ENCODE measurements around the gene PPP1CA.

The PPP1CA gene

DNA sequence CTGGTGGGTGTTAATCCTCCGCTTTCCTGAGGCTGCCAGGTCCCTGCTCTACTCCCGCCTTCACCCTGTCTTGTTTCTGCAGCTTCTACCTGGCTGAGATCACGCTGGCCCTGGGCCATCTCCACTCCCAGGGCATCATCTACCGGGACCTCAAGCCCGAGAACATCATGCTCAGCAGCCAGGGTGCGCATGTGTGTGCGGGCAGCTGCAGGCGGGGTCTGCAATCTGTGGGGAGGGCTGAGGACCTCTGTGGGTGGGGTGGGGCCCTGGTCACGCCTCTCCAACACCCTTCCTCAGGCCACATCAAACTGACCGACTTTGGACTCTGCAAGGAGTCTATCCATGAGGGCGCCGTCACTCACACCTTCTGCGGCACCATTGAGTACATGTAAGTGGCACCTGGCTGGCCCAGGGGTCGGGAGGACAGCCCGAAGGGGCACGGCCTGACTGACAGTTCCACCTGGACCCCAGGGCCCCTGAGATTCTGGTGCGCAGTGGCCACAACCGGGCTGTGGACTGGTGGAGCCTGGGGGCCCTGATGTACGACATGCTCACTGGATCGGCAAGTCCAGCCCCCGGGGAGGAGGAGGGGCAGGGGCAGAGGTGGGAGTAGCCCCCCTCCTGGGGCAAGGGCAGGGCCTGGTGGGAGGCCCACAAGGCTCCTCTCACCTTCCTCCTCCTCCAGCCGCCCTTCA lies 31.1 kb upstream of the PPP1CA start:
- TF ChIP-seq POLR2AphosphoS5 (IDR thresholded peaks at IDR 0.05; ENCODE audit: low read depth) (peak; percentile 15), GABPA (IDR thresholded peaks at IDR 0.05; ENCODE audit: low read depth) (no peak)
- Histone ChIP-seq H3K27me3 (ENCODE audit: insufficient read depth, poor library complexity, severe bottlenecking) (no peaks in the 10 kb centered on the region), H3K4me3 (replicated peaks; ENCODE audit: insufficient read depth, low read length) (no peak overlapping the region), H3K27ac (replicated peaks) (peak overlapping the region; percentile 17; the same call in 1 of the 2 replicates)
- no peak for DNase-seq (ENCODE audit: low read depth in 1 of 2, low spot score in 1 of 2)

- H3K27ac ChIP-seq (replicated peaks), result no peak overlapping the region
- no peak overlapping the region for H3K4me3 ChIP-seq (replicated peaks; ENCODE audit: insufficient read depth, low read length)
- TF ChIP-seq, protein P1, sequence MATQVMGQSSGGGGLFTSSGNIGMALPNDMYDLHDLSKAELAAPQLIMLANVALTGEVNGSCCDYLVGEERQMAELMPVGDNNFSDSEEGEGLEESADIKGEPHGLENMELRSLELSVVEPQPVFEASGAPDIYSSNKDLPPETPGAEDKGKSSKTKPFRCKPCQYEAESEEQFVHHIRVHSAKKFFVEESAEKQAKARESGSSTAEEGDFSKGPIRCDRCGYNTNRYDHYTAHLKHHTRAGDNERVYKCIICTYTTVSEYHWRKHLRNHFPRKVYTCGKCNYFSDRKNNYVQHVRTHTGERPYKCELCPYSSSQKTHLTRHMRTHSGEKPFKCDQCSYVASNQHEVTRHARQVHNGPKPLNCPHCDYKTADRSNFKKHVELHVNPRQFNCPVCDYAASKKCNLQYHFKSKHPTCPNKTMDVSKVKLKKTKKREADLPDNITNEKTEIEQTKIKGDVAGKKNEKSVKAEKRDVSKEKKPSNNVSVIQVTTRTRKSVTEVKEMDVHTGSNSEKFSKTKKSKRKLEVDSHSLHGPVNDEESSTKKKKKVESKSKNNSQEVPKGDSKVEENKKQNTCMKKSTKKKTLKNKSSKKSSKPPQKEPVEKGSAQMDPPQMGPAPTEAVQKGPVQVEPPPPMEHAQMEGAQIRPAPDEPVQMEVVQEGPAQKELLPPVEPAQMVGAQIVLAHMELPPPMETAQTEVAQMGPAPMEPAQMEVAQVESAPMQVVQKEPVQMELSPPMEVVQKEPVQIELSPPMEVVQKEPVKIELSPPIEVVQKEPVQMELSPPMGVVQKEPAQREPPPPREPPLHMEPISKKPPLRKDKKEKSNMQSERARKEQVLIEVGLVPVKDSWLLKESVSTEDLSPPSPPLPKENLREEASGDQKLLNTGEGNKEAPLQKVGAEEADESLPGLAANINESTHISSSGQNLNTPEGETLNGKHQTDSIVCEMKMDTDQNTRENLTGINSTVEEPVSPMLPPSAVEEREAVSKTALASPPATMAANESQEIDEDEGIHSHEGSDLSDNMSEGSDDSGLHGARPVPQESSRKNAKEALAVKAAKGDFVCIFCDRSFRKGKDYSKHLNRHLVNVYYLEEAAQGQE (IDR thresholded peaks at IDR 0.05; ENCODE audit: insufficient replicate concordance, low read depth), result no peak
- TF ChIP-seq GABPA (IDR thresholded peaks at IDR 0.05; ENCODE audit: low read depth) (no peak), SPI1 (IDR thresholded peaks at IDR 0.05; ENCODE audit: borderline replicate concordance, low read depth) (no peak), POLR2AphosphoS5 (IDR thresholded peaks at IDR 0.05; ENCODE audit: low read depth) (no peak; the same call in none of the 2 replicates)
- TF ChIP-seq, protein P2, sequence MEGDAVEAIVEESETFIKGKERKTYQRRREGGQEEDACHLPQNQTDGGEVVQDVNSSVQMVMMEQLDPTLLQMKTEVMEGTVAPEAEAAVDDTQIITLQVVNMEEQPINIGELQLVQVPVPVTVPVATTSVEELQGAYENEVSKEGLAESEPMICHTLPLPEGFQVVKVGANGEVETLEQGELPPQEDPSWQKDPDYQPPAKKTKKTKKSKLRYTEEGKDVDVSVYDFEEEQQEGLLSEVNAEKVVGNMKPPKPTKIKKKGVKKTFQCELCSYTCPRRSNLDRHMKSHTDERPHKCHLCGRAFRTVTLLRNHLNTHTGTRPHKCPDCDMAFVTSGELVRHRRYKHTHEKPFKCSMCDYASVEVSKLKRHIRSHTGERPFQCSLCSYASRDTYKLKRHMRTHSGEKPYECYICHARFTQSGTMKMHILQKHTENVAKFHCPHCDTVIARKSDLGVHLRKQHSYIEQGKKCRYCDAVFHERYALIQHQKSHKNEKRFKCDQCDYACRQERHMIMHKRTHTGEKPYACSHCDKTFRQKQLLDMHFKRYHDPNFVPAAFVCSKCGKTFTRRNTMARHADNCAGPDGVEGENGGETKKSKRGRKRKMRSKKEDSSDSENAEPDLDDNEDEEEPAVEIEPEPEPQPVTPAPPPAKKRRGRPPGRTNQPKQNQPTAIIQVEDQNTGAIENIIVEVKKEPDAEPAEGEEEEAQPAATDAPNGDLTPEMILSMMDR (IDR thresholded peaks at IDR 0.05; ENCODE audit: insufficient read depth, low read length), result no peak
- H3K27me3 ChIP-seq (ENCODE audit: insufficient read depth, poor library complexity, severe bottlenecking), result no peaks in the 10 kb centered on the region
- DNase-seq (ENCODE audit: low read depth in 1 of 2, low spot score in 1 of 2), result no peak
Observed at GRCh38 chr11:67431346-67432249, 29.9 kb upstream of the PPP1CA start.

GRCh38 chr11:67429722-67430121 lies 28.1 kb upstream of the PPP1CA start:
- Histone ChIP-seq H3K27me3 (ENCODE audit: insufficient read depth, poor library complexity, severe bottlenecking) (no peaks in the 10 kb centered on the region), H3K4me3 (replicated peaks; ENCODE audit: insufficient read depth, low read length) (no peak overlapping the region), H3K27ac (replicated peaks) (no peak overlapping the region)
- no peak for DNase-seq (ENCODE audit: low read depth in 1 of 2, low spot score in 1 of 2)
- no peak for TF ChIP-seq GABPA (IDR thresholded peaks at IDR 0.05; ENCODE audit: low read depth)
- TF ChIP-seq, protein P2 (IDR thresholded peaks at IDR 0.05; ENCODE audit: insufficient read depth, low read length), result no peak
- TF ChIP-seq POLR2AphosphoS5 (IDR thresholded peaks at IDR 0.05; ENCODE audit: low read depth), result no peak
- TF ChIP-seq, protein P1 (IDR thresholded peaks at IDR 0.05; ENCODE audit: insufficient replicate concordance, low read depth), result no peak
- no peak for TF ChIP-seq SPI1 (IDR thresholded peaks at IDR 0.05; ENCODE audit: borderline replicate concordance, low read depth)

- Histone ChIP-seq H3K27ac (replicated peaks) (peak overlapping the region; percentile 74), H3K27me3 (ENCODE audit: insufficient read depth, poor library complexity, severe bottlenecking) (no peaks in the 10 kb centered on the region), H3K4me3 (replicated peaks; ENCODE audit: insufficient read depth, low read length) (peak overlapping the region; percentile 84)
- no peak for TF ChIP-seq SPI1 (IDR thresholded peaks at IDR 0.05; ENCODE audit: borderline replicate concordance, low read depth)
- no peak for TF ChIP-seq GABPA (IDR thresholded peaks at IDR 0.05; ENCODE audit: low read depth)
- TF ChIP-seq POLR2AphosphoS5 (IDR thresholded peaks at IDR 0.05; ENCODE audit: low read depth), result no peak
- TF ChIP-seq, protein P1 (IDR thresholded peaks at IDR 0.05; ENCODE audit: insufficient replicate concordance, low read depth), result no peak
- TF ChIP-seq, protein P2 (IDR thresholded peaks at IDR 0.05; ENCODE audit: insufficient read depth, low read length), result no peak
- DNase-seq (ENCODE audit: low read depth in 1 of 2, low spot score in 1 of 2), result no peak
Observed at GRCh38 chr11:67429038-67429668, 27.5 kb upstream of the PPP1CA start.
